HG03175 (cell line): Measurements from ENCODE around the gene TMEM41A.
"Not testable (repeated sequence)": the region's sequence is repeated elsewhere in the genome, so short reads cannot be mapped to it uniquely, and the experiment has no call there.

Experiments
- ATAC-seq: cut with Tn5 transposase; IDR thresholded peaks from one replicate; pipeline ENCODE4 v1.9.1; 2021; ENCODE audit warnings: mild to moderate bottlenecking, moderate library complexity; ENCODE audit not compliant: unreplicated experiment

TMEM41A gene

DNA sequence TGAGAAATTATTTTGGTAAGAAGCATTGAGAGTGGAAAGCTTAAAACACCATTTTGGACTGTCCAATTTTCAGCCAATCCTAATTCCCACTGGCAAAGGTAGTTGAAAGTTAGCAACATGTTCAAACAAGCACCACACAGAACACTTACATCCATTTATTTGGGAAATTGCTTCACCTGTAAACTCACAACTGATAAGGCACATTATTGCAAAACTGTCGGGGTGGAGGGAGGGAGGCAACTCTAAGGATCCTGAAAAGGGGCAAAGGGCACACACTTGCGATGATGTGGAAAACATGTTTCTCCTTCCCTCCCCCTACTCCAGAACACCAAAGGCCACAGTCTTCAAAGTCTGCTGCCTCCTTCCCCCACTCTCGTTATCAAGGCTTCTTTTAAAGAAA, 9.4 kb downstream of the TMEM41A start:
- ATAC-seq, result no peak

DNA sequence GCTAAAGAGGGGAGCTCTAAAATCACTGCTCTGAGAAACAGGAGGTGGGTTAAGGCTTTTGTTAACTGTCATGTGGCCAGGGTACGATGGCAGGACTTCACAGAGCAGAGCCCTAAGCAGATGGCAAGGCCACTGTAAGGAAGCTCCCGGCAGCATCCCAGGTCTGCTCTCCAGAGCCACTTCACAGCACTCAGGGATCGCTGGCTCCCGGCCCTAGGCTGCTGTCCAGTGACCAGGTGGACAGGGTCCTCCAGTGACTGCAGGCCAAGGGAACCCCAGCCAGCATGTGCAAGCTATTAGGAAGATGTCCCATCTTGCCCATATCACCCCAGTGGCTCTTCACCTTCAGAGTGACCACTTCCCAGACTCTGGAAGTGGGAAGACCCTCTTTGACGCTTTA, 10.4 kb downstream of the TMEM41A start:
- no peak for ATAC-seq

DNA sequence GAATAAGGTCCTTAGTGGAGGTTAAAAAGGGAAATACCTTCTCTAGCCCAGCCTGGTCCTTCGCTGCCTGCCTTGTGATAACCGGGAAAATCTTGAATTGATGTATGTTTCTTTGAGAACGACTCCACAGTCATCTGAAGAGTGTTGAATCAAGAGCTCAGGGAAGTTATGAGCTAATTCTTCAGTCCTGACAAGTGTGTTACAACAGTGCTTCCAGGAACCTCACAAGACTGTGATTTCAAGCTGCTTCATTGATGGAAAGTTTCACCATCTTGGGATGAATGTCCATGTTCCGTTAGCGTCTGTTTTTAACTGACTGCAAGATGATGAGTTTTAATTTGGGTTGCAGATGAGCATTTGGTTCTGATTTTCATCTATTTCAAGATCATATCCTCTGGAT, 12.4 kb downstream of the TMEM41A start:
- no peak for ATAC-seq

DNA sequence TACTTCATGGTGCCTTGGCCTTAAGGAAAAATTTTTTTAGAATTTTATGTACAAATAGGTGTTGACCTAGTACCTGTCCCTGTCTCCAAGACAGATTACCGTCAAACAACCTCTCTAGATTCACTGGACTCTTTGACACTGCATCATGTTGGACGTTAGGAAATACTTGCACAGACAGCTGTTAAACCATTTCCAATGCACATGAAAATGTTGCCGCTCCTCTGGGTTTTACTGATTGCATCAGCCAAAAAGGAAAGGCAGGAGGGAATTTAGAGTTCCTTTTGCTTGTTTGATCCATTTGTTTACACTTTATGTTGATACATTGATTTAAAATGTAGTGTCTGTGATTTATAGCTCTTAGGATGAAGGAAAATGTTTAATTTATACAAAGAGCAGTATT, 14.5 kb downstream of the TMEM41A start:
- no peak for ATAC-seq

DNA sequence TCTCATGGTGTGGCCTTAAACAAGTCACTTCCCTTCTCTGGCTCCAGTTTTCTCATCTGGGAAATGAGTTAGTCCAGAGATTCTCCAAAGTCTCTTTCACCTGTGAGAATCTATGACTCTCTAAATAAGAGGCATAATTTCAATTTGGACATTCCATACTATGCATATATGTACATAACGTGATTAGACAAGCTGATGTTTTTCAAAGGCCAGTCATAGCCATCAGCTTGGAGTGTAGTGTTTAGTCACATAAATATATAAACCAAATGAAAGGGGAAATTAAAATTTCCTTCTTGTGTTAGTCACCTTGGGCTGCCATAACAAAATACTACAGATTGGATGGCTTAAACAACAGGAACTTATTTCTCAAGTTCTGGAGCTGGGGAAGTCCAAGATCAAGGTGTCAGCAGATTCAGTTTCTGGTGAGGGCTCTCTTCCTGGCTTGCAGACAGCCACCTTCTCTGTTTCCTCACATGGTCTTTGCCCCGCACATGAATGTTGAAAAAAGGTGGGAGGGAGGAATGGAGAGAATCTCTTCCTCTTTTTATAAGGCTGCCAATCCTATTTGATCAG, 19.4 kb downstream of the TMEM41A start:
- ATAC-seq, result no peak

DNA sequence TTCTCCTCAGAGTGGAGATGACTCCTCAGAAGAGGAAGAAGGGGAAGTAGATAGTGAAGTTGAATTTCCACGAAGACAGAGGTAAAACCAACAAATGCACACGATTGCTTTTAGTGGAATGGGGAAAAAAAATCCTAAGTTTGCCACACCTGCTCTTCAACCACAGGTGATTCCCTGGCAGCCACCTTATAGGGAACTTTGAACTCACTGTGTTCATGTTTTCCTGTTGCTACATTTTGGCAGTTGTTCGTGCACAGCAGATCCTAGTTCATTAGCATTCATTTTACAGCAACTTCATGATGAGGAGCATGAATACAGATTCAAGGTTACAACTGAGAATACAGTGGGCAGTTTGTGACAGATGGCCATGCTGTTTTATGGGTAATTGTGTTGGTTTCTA, 21.5 kb downstream of the TMEM41A start:
- ATAC-seq, result no peak

DNA sequence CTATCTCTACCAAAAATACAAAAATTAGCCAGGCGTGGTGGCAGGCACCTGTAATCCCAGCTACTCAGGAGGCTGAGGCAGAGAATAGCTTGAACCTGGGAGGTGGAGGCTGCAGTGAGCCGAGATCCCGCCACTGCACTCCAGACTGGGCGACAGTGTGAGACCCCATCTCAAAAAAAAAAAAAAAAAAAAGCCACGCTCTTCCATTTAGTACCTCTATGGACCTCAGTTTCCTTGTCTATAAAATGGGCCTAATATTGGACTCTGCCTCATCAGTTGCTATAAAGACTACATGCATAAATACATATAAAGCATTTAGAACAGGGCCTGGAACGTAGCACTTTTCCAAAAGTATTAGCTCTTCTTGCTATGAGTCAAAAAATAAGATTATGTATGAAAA, 23.9 kb downstream of the TMEM41A start:
- ATAC-seq, result not testable (repeated sequence)

DNA sequence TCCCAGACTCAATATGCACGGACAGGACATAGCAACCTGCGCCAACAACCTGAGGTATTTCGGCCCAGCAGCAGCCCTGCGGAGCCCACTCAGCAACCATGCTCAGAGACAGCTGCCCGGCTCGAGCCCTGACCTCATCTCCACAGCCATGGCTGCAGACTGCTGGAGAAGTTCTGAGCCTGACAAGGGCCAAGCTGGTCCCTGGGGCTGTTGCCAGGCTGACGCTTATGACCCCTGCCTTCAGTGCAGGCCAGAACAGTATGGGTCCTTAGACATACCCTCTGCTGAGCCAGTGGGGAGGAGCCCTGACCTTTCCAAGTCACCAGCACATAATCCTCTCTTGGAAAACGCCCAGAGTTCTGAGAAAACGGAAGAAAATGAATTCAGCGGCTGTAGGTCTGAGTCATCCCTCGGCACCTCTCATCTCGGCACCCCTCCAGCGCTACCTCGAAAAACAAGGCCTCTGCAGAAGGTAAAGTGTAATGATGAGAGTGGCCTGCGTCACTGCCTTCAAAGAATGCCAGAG, 25.5 kb downstream of the TMEM41A start:
- ATAC-seq, result no peak

DNA sequence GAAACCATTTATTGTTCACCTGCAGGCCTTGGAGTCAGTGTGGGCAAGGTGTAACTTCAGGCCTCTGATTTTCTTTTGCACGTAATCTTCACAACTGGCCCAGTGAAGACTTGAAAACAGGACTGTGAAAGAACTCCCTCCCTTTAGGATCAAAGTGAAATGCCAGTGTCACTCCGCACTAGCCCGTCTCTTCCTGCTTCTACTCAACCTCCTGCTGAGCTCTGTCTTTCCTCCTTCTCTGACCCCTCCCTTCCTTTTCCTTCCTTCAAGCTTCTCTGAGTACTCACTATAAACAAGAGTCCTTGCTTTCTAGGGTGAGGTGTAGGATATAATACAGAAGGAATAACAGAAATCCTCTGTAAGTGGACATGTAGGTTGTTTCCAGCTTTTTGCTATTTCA, 28.5 kb downstream of the TMEM41A start:
- no peak for ATAC-seq

DNA sequence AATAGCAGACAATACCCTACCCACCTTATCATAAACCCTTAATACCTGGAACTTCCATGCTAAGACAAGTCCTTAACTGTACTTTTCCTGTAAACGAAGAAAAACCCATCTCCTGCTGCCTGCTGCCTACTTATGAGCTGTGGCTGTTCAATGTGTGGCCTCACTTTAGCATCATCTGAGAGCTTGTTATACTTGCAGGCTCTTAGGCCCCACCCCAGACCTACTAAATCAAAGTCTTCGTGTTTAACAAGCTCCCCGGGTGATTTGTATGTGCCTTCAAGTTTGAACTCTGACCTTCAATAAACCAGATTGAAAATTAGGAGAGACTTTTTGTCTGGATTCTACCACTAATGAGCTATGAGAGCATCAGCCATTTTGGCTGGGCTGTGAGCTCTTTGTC, 29.3 kb downstream of the TMEM41A start:
- no peak for ATAC-seq

DNA sequence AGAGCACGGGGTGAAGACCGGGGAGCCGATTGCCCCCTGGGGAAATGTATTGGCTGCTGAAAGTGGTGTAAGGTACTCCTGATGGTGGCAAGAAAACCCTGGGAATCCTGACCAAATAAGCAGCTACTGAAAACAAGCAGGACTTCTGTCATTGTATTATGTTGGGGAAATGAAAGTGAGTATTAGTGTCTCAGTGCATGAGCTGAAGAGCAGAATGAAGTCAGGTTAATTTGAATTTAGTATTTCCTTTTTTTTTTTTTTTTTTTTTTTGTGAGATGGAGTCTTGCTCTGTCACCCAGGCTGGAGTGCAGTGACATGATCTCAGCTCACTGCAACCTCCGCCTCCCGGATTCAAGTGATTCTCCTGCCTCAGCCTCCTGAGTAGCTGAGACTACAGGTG, 32.7 kb downstream of the TMEM41A start:
- ATAC-seq, result not testable (repeated sequence)

DNA sequence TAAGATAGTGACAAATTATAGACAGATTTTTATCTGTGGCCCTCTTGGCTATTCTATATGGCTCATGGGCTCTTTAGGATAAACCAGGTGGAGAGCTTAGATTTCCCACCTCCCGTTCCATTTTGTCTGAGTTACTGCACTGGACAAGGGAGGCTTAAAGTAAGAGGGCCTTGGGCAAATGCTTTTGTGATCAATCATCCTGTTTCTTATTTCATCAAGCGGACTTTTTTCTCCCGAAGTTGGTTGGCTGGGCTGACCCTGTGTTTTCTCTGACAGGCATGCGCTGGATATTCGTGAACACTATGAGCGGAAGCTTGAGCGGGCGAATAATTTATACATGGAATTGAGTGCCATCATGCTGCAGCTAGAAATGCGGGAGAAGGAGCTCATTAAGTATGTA, 33.4 kb downstream of the TMEM41A start:
- no peak for ATAC-seq

DNA sequence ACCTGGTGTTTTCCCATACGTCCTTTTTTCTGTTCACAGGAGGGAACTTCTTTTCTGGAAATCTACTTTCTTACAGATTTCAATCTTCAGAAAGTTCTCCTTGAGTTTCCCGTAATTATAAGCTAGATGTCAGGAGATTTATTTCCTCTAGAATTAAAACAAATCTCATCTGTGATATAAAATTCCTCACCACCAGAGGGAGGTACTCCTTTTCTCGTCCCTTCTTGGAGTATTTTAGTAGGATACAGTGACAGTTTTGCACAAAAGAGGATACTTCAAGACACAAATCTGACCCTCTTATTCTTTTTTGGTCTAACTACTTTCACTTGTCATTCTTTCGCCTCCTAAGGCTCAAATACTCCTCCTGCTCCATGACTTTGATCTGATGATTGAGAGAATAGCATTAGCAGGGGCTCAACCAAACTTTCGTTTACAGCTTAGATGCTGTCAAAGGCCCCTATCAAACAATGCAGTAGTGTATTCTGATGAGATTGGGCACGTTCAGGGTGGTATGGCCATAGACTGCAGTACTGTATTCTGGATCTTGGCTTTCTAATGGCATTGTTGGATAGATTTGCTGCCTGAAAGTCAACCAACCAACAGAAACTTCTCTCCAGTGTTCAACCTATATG, 38.0 kb downstream of the TMEM41A start:
- ATAC-seq, result no peak

DNA sequence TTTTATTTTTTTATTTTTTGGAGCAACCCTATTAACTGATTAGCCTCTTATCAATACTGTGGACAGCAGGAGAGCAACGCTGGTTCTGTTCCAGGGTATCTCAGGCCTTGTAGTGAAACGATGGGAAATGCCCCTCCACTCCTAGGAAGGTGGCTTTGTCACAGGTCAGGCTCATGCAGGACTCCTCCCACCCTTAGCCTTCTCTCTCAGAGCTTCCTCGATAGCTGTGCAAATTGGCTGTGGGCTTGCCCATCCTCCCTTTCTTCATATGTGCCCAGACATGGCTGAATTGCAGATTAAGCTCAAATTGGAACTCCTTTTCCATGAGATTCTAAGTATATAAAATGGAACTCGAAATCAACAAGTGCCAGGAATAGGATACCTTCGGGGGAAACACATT, 38.5 kb downstream of the TMEM41A start:
- no peak for ATAC-seq

DNA sequence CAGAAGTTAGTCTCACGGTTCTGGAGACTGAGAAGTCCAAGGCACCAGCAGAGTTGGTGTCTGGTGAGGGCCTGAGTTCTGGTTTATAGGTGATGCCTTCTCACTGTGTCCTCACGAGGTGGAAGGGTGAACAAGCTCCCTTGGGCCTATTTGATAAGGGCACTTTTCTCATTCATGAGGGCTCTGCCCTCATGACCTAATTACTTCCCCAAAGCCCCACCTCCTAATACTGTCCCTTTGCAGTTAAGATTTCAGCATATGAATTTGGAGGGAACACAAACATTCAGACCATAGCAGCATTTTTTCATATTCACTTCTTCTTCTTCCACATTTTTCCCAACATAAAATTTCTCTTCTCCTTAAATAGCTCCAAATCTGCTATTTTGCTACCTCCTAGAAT, 41.5 kb downstream of the TMEM41A start:
- ATAC-seq, result no peak

DNA sequence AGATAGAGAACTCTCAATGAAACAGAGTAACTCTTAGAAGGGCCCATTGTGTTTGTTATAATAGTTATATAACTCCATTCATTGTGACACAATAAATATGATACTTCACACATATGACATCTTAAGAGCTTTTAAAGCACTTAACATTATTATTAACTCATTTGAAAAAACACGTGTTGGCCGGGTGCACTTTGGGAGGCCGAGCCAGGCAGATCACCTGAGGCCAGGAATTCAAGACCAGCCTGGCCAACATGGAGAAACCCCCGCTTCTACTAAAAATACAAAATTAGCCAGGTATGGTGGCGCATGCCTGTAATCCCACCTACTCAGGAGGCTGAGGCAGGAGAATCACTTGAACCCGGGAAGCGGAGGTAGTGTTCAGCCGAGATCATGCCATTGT, 47.4 kb downstream of the TMEM41A start:
- not testable (repeated sequence) for ATAC-seq

DNA sequence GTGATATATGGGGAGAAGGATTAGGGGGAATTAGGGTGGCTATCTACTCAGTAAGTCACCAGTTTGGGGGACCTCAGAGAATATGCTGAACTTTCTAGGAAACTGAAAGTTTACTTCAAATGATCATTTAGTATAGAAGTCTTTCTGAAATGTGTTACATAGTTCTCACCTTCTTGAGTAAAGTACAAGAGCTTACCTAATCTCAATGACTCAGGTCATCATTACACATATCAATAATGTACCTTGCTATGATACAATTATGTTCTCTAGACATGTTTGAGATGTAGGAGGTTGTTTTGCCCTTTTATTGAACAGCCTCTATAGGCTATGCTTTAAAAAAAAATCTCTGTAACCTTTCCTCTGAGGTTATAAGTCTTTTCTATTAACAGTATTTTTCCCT, 50.7 kb downstream of the TMEM41A start:
- ATAC-seq, result no peak

DNA sequence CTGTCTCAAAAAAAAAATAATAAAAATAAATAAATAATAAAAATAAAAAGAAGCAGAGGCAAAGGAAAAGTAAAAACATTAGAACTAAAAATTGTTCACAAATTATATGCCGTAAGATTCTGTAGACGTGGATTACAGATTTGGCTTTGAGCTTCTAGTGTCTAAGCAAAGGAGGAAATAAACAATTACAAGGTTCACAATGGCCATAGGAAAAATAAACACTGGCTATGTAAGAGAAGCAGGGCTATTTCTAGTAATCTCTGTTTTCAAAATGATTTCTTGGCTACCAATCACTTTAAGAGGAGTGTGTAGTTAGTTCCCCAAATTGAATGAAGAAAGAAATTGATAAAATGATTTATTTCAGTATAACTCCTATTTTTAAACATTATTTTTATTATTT, 54.5 kb downstream of the TMEM41A start:
- ATAC-seq, result no peak

DNA sequence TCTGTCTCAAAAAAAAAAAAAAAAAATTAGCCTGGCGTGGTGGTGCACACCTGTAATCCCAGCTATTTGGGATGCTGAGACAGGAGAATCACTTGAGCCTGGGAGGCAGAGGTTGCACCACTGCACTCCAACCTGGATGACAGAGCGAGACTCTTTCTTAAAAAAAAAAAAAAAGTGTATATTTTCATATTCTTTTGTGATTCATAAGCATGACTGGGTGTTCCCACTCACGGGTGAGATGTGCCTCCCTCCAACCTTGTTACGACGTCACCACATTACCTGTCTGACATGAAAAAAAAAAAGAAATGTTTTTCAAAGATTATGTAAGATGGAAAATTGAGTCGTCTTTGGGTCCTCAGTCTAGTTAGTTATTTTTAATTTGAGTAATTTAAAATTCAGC, 56.8 kb downstream of the TMEM41A start:
- ATAC-seq, result no peak

DNA sequence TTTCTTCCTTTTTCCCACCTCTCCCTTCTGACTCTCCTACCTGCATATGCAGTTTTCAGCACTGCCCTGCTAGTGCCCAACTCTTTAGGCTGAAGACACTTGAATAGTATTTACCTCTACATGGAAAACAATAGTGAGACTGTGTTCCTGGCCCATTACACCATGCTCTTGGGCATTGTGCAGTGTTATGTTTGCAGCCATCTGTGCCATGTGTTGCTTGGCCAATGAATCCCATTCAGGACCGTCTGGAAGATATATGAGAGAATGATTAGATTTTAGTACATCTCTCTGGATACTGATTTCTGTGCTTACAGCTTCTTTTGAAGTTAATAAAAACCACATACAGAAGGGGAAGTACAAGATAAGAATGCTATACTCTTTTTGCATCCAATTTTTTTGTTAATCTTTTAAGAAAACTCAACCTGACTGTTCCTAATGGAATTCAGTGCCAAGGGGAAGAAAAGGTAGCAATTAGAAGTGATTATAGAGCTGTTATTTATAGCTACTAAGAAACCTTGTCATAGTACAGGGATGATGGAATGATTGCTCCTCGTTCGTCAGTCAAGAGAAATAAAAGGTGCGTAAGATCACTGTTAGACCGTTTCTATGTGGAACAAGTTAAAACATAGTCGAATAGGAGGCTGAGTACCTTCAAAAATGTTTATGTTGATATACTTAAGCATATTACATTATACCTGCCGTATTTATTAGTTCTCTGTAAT, 58.9 kb downstream of the TMEM41A start:
- no peak for ATAC-seq
